Measurements from ENCODE around the gene PWWP2A. TPM values are rescaled to one million over a fixed set of nuclear protein-coding genes. Genes with fewer than 3 reads are reported as not detected.
A peak's percentile ranks its signal among the peaks of the same experiment; 100 is the strongest.
"Not testable (repeated sequence)": the region's sequence is repeated elsewhere in the genome, so short reads cannot be mapped to it uniquely, and the experiment has no call there.

PWWP2A gene
- polyA plus RNA-seq, 1 experiment: 8.7 TPM

DNA sequence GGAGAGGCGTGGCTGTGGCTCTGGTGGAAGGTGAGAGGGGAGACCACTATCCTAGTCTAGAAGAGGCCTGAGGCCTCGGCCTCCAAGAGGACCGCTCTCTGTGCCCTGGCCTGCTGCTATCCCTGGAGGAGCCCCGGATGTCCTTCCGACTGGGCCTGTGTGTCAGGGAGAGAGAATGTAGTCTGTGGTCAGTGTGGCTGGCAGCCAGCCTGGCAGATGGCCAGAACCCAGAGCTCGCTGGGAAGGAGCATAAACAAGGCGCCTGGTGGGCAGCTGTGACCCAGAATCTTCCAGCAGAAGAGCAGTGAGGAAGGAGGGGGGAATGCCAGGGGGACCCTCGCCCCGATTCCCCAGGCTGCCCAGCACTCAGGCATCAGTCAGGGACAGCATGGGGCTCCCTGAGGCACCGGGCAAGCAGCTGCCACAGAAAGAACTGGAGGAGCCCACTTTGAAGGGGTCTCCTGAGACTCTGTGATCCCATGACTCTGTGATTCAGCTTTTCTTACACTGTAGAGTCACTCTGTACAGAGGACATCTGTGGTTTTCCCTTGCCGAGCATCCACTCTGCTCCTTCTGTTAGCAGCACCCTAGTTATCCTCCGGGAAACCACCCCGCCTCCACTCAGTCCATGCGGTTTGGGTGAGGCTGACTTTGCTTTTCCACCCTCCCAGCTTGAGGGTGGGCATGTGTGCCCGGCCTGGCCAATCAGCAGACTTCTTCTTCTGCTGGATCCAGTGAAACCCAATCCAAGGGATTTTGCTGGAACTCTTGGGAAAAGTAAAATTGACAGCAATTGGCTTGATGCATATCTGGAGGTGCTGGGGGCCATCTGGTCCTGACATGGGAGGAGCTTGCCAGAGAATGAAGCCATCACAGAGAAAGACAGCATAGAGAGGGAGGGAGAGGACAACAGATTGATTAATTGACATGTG lies 46.2 kb upstream of the PWWP2A start:
- CTCF ChIA-PET: interaction anchor here (0.8 to 2.5 kb wide), 4 partner anchors 26 to 143 kb away, joined by 3 to 8 read pairs (median 3); no protein-coding TSS in a partner anchor

DNA sequence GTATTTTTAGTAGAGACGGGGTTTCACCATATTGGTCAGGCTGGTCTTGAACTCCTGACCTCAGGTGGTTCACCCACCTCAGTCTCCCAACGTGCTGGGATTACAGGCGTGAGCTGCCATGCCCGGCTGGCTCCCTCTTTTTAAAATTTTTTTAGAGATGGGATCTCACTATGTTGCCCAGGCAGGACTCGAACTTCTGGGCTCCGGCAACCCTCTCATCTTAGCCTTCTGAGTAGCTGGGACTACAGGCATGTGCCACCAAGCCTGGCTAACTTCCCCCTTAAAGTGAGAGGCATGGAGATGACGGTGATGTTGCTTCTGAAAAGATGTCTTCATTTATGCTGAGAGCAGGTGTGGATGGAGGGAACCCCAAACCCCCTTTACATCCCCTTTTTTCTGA lies 43.7 kb upstream of the PWWP2A start:
- no peaks in the 10 kb centered on the region for H3K27me3 ChIP-seq (ENCODE audit: control insufficient read depth, insufficient read depth, low read length)
- ChIA-PET CTCF (no interaction called here), POLR2A (no interaction called here)
- DNase-seq (ENCODE audit: low read depth): no peak
- TF ChIP-seq, protein P1, sequence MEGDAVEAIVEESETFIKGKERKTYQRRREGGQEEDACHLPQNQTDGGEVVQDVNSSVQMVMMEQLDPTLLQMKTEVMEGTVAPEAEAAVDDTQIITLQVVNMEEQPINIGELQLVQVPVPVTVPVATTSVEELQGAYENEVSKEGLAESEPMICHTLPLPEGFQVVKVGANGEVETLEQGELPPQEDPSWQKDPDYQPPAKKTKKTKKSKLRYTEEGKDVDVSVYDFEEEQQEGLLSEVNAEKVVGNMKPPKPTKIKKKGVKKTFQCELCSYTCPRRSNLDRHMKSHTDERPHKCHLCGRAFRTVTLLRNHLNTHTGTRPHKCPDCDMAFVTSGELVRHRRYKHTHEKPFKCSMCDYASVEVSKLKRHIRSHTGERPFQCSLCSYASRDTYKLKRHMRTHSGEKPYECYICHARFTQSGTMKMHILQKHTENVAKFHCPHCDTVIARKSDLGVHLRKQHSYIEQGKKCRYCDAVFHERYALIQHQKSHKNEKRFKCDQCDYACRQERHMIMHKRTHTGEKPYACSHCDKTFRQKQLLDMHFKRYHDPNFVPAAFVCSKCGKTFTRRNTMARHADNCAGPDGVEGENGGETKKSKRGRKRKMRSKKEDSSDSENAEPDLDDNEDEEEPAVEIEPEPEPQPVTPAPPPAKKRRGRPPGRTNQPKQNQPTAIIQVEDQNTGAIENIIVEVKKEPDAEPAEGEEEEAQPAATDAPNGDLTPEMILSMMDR (IDR thresholded peaks at IDR 0.05; ENCODE audit: insufficient read depth, low read depth, low read length): no peak
- no peaks in the 10 kb centered on the region for H3K36me3 ChIP-seq (ENCODE audit: control insufficient read depth, insufficient read depth, low read length)
- no peak overlapping the region for H3K4me3 ChIP-seq (ENCODE audit: low read depth, low read length)

More for the DNA sequence above, 46.2 kb upstream of the PWWP2A start:
- POLR2A ChIA-PET: interaction anchor here (1.8 kb wide), 1 partner anchor 12 kb away, joined by 5 read pairs; no protein-coding TSS in a partner anchor
- TF ChIP-seq, protein P1 (IDR thresholded peaks at IDR 0.05; ENCODE audit: insufficient read depth, low read depth, low read length): no peak
- Histone ChIP-seq H3K36me3 (ENCODE audit: control insufficient read depth, insufficient read depth, low read length) (no peaks in the 10 kb centered on the region), H3K4me3 (ENCODE audit: low read depth, low read length) (peak overlapping the region; percentile 24), H3K27me3 (ENCODE audit: control insufficient read depth, insufficient read depth, low read length) (no peaks in the 10 kb centered on the region)
- peak; percentile 94 for DNase-seq (ENCODE audit: low read depth)

DNA sequence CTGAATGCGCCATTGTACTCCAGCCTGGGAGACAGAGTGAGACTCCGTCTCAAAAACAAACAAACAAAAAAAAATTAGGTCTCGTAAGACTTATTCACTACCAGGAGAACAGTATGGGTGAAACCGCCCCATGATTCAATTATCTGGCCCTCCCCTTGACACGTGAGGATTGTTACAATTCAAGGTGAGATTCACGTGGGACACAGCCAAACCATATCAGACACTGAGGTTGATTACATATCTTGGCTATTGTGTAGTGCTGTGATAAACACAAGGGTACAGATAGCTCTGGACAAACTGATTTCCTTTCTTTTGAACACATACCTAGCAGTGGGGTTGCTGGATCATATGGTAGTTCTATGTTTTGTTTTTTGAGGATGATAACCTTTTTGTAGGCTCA lies 42.4 kb upstream of the PWWP2A start:
- TF ChIP-seq, protein P1 (IDR thresholded peaks at IDR 0.05; ENCODE audit: insufficient read depth, low read depth, low read length): no peak
- DNase-seq (ENCODE audit: low read depth): no peak
- ChIA-PET POLR2A (no interaction called here), CTCF (interaction anchor here (0.6 kb wide), 1 partner anchor 18 kb away, joined by 3 read pairs; no protein-coding TSS in a partner anchor)
- Histone ChIP-seq H3K4me3 (ENCODE audit: low read depth, low read length) (no peak overlapping the region), H3K27me3 (ENCODE audit: control insufficient read depth, insufficient read depth, low read length) (no peaks in the 10 kb centered on the region), H3K36me3 (ENCODE audit: control insufficient read depth, insufficient read depth, low read length) (no peaks in the 10 kb centered on the region)

DNA sequence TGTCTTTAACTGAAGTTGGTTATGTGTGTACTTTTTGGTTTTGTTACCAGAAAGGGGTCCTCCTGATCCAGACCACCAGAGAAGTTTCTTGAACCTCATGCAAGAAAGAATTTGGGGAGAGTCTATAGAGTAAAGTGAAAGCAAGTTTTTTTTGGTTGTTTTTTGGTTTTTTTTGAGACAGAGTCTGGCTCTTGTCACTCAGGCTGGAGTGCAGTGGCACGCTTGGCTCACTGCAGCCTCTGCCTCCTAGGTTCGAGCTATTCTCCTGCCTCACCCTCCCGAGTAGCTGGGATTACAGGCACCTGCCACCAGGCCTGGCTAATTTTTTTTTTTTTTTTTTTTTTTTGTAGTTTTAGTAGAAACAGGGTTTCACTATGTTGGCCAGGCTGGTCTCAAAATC lies 41.6 kb upstream of the PWWP2A start:
- H3K4me3 ChIP-seq (ENCODE audit: low read depth, low read length); H3K36me3 ChIP-seq (ENCODE audit: control insufficient read depth, insufficient read depth, low read length); POLR2A ChIA-PET; DNase-seq (ENCODE audit: low read depth); H3K27me3 ChIP-seq (ENCODE audit: control insufficient read depth, insufficient read depth, low read length): not testable (repeated sequence)
- CTCF ChIA-PET: interaction anchor here (1.7 kb wide), 1 partner anchor 139 kb away, joined by 5 read pairs; no protein-coding TSS in a partner anchor

DNA sequence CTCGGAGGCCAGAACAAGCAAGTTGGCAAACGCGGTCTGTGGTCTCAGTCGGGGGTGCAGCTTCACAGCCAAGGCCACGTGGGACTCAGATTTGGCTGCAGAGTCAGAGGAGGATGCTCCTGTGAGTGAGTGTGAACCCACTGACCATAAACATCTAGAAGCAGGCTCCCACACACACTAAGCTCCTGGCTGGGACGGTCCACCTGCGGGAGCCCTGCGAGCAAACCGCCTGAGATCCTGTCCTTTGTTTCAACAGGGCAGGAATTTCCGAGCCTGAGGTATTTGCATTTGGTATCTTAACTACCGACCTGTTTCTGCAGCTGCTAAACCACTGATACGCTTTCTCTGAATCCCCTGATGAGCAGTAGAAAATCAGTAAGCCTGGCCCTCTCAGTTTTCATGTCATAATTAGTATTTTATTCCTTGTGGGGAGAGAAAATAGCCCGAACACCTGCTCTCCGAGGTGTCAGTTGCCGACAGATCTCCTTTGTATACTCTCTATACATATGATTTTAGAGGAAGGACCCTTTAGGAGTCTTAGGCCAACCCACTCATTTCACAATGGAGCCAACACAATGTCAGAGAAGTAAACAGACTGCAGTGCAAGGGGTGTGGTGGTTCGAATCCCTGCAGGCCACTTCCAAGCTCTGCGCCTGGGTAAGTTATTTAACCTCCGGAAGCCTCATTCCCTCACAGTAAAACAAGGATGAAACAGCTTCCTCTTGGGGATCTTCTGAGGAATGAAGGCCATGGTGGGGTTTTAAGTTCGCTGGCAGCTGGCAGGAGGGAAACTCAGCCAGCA lies 40.9 kb upstream of the PWWP2A start:
- TF ChIP-seq, protein P1 (IDR thresholded peaks at IDR 0.05; ENCODE audit: insufficient read depth, low read depth, low read length): no peak
- no peak for DNase-seq (ENCODE audit: low read depth)
- no peaks in the 10 kb centered on the region for H3K27me3 ChIP-seq (ENCODE audit: control insufficient read depth, insufficient read depth, low read length)
- POLR2A ChIA-PET: no interaction called here
- H3K36me3 ChIP-seq (ENCODE audit: control insufficient read depth, insufficient read depth, low read length): no peaks in the 10 kb centered on the region
- CTCF ChIA-PET: interaction anchor here (0.9 to 1.7 kb wide), 2 partner anchors 27 to 138 kb away, joined by 3 to 5 read pairs; no protein-coding TSS in a partner anchor
- H3K4me3 ChIP-seq (ENCODE audit: low read depth, low read length): no peak overlapping the region

All from BJ (cell line).